ENCODE measurements around the gene COX17.

COX17 gene

DNA sequence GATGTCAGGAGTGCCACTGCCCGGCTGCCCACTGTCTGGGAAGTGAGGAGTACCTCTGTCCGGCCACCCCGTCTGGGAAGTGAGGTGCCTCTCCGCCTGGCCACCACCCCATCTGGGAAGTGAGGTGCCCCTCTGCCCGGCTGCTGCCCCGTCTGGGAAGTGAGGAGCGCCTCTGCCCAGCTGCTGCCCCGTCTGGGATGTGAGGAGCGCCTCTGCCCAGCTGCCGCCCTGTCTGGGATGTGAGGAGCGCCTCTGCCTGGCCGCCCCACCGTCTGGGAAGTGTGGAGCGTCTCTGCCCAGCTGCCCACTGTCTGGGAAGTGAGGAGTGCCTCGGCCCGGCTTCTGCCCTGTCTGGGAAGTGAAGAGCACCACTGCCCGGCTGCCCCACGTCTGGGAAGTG is 3.3 kb downstream of the COX17 start:
- DNase-seq: no peak

DNA sequence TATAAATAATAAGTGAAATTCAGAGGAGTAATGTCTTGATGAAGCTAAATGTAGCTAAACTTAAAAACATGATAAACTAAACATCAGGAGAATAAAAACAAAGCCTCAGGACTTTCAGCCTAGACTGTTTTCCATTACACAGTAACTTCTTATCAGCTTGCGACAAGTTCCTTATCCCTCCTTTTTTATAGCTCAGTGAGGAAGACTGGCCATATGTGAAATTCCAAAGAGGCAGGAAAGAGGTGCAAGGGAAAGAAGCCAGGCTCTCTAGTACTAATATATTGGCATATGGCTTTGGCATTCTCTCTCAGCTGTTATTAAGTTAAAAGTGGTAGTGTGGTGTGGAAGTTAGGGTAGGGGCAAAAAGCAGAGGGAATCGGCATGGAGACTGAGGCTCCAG is 4.4 kb downstream of the COX17 start:
- DNase-seq: no peak

- no peak for DNase-seq
These were observed 7.2 kb downstream of the COX17 start for GRCh38 chr3:119669906-119670570.

- DNase-seq: no peak
These were observed 11.1 kb downstream of the COX17 start for GRCh38 chr3:119665954-119666559.

GRCh38 chr3:119664850-119665379 is 12.3 kb downstream of the COX17 start:
- DNase-seq: no peak

DNA sequence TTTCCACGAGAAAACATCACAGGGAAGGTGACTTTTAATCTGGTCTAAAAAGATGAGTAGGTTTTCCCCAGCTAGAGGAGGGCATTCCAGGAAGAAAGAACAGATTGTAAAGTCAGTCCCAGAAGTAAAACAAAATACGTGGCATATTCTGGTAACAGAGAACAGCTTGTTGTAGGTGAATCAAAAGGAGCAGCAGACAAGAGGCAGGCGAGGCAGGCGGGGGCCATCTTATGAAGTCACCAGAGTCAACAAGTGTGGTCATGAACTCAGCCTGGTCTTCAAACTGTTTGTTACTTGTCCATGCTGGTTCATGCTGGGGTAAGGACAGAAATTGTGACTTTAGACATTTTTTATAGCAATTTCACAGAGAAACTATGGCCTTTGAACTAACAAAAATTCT is 12.8 kb downstream of the COX17 start:
- no peak for DNase-seq

DNA sequence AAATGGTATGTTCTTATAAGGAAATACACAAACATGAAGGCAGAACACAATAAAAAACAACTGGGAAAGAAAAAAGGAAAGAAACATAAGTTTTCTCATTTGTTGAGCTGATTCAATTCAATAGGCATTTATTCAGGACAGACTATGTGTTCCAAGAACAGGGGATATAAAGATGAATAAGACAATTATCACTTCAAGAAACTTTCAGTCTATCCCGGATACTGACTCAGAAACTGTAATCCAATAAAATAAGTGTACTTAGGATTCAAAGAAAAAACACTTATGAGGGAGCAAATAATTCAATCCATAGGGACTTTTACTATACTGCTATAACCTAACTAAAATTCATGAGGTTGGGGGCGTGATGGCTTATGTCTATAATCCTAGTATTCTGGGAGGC is 13.3 kb downstream of the COX17 start:
- DNase-seq: no peak

DNA sequence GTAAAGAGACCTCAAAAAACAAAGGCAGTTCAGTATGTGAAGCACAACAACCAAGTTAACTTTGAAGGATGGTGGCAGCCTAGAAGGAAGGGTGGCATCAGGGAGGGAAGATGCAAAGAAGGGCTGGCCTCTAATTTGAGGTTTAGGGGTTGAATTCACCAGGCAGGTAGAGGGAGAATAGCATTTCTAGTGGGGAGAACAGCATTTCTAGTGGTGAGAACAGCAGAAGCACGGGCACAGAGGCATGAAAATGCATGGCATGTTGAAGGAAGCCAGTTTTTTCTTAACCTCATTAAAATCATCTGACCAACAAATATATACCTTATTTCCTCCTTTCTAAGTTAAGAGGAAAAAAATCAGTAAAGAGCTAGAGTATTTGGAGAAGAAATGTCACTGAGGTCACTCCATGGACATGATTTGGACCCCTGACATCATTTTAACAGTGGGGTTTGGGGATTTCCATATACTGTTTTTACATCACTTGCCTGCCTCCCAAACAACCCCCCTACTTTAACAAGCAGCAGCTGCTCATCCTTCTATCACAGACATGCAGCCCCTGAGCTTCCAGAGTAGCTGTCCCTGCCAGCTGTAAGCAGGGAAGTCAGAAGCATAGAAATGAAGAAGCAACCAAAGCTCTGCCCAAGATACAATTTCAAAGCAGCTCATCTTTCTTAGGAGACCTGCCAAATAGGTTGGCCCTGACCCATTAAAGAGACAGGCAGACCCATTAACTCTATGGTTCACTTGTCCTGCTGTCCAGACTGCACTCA is 14.4 kb downstream of the COX17 start:
- DNase-seq: no peak

DNA sequence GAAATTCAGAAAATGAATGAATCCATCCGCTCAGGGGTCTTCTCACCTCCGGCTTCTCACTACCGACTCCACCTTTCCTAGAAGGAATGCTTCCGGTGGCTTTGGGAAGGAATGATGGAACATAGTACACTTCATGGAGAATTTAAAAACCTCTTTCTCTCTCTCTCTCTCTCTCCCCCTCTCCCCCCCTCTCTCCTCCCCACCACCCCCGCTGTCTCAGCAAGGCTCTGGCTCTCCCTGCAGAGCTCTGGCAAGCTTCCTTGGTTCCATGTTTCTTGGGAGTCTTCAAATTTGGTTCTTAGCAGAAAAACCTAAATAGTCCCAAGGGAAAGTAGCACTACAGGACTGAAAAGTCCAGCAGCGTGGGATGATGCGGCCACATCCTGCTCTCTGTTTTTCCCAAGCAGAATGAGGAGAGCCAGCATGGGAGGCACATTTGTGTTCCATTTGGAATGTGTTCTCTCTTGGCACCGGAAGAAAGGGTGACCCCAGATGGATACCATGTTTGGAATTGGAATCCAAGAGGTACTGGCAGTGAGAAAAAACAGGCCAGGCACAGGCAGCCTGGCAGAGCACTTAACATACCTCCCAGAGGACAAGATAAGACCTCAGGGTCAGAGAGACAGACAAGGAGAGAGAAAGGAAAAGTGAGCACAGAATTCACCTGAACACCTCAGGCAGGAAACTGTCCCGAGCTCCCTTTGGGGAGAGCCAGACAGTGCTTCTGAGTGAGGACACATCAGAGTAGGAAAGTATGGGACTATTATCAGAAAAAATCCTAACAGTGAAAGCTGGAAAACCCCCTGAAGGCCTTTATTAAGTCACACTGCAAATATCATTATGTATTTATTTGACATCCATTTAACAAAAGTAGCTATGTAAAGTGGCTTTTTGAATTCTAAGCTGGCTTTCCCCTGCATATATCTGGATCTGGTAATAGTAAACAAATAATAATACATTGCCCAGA is 16.4 kb downstream of the COX17 start, which contains the start of gene POPDC2:
POPDC2 (minus strand) TSS at position 116 of the 967 bp plus-strand sequence. CDS start 166 bp downstream, outside the sequence.
- DNase-seq: no peak

DNA sequence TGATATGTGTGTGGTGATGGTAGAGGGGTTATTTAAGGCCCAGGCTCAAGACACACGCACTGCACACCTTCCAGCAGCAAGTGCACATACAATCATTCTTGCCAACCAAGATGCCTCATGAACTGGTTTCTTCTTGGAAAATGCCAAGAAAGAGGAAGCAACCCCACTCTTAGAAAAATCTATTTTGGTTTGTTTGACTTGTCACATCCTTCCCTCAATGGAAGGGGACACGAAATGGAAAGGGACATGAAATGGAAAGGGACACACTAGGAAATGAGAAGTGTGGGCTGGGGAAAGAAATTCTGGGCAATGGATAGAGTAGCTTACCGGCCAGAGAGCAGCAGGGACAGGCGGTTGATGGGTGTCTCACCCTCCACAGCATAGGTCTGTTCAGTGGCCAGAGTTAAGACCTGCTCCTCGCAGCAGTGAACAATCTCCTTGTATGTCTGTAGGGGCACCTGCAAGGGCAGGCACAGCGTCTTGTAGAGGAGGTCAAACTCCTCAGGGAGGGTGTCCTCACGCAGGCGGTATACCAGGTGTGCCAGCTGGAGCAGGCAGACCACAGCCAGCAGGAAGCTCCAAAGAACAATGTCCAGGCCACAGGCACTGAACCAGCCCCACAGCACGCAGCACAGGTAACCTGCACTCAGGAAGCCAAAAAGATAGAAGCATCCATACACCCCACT is 17.5 kb downstream of the COX17 start:
- DNase-seq: no peak

GRCh38 chr3:119658994-119659393 is 18.2 kb downstream of the COX17 start:
- DNase-seq: no peak

DNA sequence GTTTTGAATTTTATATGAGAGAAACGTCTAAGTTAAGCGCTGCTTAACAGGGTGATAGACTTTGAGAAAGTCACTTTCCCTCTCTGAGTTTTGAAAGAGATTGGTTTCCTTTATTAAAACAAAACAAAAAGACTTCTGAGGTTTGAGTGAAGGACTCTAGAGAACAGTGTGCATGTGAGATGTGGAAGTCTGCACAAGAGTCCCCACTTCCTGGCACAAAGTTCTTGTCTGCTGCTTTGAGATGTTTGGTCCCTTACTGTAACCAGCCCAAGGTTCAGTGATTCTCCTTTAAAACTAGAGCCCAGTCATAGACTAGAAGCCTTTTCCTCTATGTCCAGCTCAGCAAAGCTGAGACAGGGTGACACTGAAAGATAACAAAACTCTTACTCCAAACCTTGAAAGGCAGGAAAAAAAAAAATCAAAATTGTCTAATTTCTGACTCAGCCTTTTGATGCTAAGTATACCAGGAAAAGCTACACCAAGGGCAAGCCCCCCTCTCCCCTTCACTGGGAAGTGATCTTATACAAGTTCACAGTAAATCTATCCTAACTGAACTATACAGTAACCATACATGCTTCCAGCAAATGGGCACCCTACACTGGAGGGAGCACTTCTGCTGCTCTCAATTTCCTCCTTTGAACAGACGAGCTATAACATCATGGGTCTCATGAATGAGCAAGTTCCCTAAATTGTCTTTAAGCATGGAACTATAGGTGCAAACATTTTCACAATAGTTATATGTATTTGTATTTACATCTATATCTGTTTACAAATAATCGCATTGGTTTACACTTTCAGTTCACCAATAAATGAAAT is 19.1 kb downstream of the COX17 start:
- DNase-seq: no peak

DNA sequence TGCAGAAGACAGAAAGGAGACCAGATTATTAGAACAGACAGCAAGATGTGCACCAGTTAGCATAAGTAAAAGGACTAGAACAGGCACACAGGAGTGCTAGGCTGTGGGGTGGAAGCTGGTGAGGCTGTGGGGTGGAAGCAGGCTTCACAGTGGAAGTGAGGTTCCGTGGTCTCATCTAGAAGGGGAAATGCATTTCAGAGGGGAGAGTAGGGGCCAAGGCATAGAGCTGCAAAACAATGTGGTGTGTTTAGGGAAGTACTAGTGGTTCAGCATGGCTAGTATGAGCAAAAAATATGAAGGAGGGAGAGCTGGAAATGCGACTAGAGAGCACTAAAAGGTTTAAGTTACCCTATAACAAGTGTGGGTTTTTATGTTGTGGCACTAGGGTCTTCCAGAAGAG is 23.3 kb downstream of the COX17 start:
- DNase-seq: no peak

DNA sequence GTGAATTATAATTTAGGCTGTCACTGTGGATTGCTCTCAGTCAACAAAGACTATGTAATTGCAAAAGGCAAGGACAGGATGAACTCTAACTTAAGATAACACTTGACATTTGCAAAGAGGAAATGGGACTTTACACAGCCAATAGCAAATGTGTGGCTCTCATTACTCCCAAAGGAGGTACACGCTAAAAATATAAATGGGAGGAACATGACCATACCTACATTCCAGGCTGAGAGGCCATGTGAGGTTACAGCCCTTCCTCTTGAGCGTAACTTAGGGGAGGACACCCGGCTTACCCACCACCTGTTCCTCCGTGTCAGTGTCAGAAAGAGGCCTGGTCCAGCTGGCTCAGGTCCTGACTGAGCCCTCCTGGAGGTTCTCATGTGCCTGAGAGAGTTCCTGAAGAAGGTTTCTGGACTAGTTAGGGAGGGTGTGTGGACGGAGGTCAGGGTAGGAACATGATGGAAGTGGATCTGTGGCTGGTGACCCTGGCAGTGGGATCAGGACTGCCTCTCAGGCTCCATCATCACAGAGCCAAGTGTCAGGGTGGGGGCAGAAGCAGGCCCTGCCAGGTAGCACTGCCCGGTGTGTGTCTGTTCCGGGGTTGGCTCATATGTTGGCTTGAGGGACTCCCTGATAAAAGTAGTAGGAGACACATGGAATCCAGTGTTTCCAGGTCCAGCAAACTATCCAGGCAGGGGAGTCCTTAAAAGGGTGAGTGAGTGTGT is 24.7 kb downstream of the COX17 start:
- no peak for DNase-seq

DNA sequence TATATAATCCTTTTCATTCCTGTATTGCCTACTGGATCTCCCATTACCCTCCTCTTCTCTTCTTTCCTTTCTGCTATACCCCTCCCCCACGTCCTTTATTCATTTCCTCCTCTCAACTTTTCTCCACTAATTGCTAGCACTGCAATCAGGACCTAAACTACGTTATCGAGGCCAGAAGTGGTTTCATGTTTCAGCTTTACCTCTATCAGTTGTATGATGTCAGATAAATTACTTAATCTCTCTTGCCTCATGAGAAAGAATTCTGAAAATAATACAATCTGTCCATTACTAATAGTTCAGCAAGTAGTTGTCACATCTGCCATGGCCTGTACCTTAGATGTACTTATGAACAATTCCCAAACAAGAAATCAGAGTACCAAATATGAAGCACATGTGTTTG is 27.4 kb downstream of the COX17 start:
- no peak for DNase-seq

- DNase-seq: no peak
These were observed 29.2 kb downstream of the COX17 start for GRCh38 chr3:119647843-119648575.

DNA sequence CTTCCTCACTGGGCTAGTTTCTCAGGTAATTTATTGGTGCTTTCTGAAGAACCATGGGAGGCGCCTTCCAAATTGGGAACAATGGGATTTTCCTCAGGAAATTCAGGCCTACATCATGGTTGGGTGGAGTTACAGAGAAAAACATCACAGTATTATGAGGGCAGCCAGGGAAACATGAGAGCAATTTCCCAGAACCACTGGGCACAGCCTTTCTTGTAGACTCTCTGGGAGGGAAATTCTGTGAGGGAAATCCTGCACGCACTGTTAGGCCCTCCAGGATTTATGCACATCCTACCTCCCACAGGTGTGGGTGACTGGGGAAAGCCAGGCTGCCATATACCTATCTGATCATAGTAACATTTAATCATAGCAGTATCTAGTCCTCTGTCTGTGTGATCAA is 30.0 kb downstream of the COX17 start:
- no peak for DNase-seq

DNA sequence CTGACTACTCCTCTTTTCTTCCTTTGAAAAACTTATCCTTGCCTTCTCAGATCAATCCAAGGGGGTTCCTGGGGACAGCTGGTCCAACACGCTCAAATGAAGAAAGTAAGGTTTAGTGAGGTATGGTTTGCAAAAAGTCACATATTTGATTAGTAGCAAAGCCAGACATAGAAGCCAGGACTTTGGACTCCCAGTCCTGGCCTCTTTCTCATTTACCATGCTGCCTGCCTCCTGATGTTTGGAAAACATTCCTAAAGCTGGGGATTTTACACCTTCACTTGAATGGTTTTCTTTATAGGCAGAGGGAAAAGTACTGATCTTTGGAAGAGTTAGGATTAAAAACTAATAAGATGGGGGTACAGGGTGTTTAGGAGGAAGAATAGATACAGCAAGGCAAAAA is 31.4 kb downstream of the COX17 start:
- DNase-seq: no peak

- no peak for DNase-seq
These were observed 32.7 kb downstream of the COX17 start for GRCh38 chr3:119644481-119644880.

DNA sequence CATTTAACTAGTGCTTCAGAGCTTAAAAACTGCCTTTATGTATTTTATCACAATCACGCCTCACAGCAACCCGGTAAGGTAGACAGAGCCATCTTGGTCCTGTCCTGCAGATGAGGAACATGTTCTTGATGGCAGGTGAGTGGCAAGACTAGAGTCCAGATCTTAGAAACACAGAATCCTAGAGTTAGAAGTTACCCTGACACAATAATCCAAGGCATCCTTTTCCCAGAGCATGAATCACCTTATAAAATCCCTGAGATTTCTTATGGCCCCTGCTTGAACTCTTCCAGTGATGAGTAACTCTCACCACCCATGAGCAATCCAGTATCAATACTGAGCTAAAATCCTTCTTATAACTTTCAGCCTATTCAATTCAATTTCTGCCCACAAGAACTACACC is 33.7 kb downstream of the COX17 start:
- no peak for DNase-seq
